ENCODE data around the gene SPSB3. TPM values are rescaled to one million over a fixed set of nuclear protein-coding genes. Genes with fewer than 3 reads are reported as not detected.

Gene SPSB3
- total and polyA plus RNA-seq, 4 donors = 27.7 to 60.5 (median 37.8) TPM

- TF ChIP-seq ATF3 (IDR thresholded peaks at IDR 0.05) (no peak), HNF4G (IDR thresholded peaks at IDR 0.05) (no peak)
Measured at GRCh38 chr16:1812732-1813163, 30.4 kb upstream of the SPSB3 start (continued).

- Histone ChIP-seq H3K4me3 (ENCODE audit: low read depth in 1 of 3, low read length in 3 of 3) (no peak overlapping the region), H3K9ac (ENCODE audit: low read depth in 1 of 2, low read length in 2 of 2) (no peak overlapping the region), H3K9me3 (ENCODE audit: control insufficient read depth in 4 of 4, low read length in 3 of 4) (no peaks in the 10 kb centered on the region), H3K27ac (ENCODE audit: low read depth in 1 of 2, low read length in 2 of 2) (no peak overlapping the region), H3K27me3 (ENCODE audit: control insufficient read depth in 4 of 4, insufficient read depth in 4 of 4, low read length in 3 of 4) (no peaks in the 10 kb centered on the region), H3K4me1 (ENCODE audit: control insufficient read depth in 4 of 4, insufficient read depth in 4 of 4, low read length in 3 of 4) (peaks cover 0 to 20% (median 15%) of the 10 kb centered on the region in 4 donors), H3K36me3 (ENCODE audit: control insufficient read depth in 4 of 4, insufficient read depth in 3 of 4, low read depth in 1 of 4, low read length in 3 of 4) (peaks cover 11 to 37% (median 28%) of the 10 kb centered on the region in 4 donors)
- 95% methylated on average over 16 of the region's 16 CpGs for WGBS
- TF ChIP-seq CTCF (IDR thresholded peaks at IDR 0.05; ENCODE audit: low read depth, low read length, missing input control) = no peak
- TF ChIP-seq HNF4G (IDR thresholded peaks at IDR 0.05) = no peak
- no peak for TF ChIP-seq HNF4A (conservative IDR thresholded peaks at IDR 0.05)
- no peak for DNase-seq (ENCODE audit: low spot score)
Measured at GRCh38 chr16:1810536-1810935, 28.2 kb upstream of the SPSB3 start.

GRCh38 chr16:1810106-1810505 lies 27.7 kb upstream of the SPSB3 start:
- Histone ChIP-seq H3K4me1 (ENCODE audit: control insufficient read depth in 4 of 4, insufficient read depth in 4 of 4, low read length in 3 of 4) (peaks cover 0 to 17% (median 12%) of the 10 kb centered on the region in 4 donors), H3K9me3 (ENCODE audit: control insufficient read depth in 4 of 4, low read length in 3 of 4) (no peaks in the 10 kb centered on the region), H3K9ac (ENCODE audit: low read depth in 1 of 2, low read length in 2 of 2) (no peak overlapping the region), H3K4me3 (ENCODE audit: low read depth in 1 of 3, low read length in 3 of 3) (no peak overlapping the region), H3K36me3 (ENCODE audit: control insufficient read depth in 4 of 4, insufficient read depth in 3 of 4, low read depth in 1 of 4, low read length in 3 of 4) (peaks cover 13 to 32% (median 27%) of the 10 kb centered on the region in 4 donors), H3K27me3 (ENCODE audit: control insufficient read depth in 4 of 4, insufficient read depth in 4 of 4, low read length in 3 of 4) (no peaks in the 10 kb centered on the region), H3K27ac (ENCODE audit: low read depth in 1 of 2, low read length in 2 of 2) (no peak overlapping the region)
- no peak for TF ChIP-seq ZBTB33 (IDR thresholded peaks at IDR 0.05)
- TF ChIP-seq YY1 (IDR thresholded peaks at IDR 0.05) = no peak
- 95% methylated on average over 16 of the region's 16 CpGs for WGBS
- DNase-seq (ENCODE audit: low spot score) = no peak

GRCh38 chr16:1809281-1809801 lies 27.0 kb upstream of the SPSB3 start:
- Histone ChIP-seq H3K4me3 (ENCODE audit: low read depth in 1 of 3, low read length in 3 of 3) (no peak overlapping the region), H3K9ac (ENCODE audit: low read depth in 1 of 2, low read length in 2 of 2) (no peak overlapping the region), H3K27me3 (ENCODE audit: control insufficient read depth in 4 of 4, insufficient read depth in 4 of 4, low read length in 3 of 4) (no peaks in the 10 kb centered on the region), H3K36me3 (ENCODE audit: control insufficient read depth in 4 of 4, insufficient read depth in 3 of 4, low read depth in 1 of 4, low read length in 3 of 4) (peaks cover 13 to 29% (median 25%) of the 10 kb centered on the region in 4 donors), H3K4me1 (ENCODE audit: control insufficient read depth in 4 of 4, insufficient read depth in 4 of 4, low read length in 3 of 4) (peaks cover 0 to 17% (median 11%) of the 10 kb centered on the region in 4 donors), H3K27ac (ENCODE audit: low read depth in 1 of 2, low read length in 2 of 2) (no peak overlapping the region), H3K9me3 (ENCODE audit: control insufficient read depth in 4 of 4, low read length in 3 of 4) (no peaks in the 10 kb centered on the region)
- 70% methylated on average over 28 of the region's 28 CpGs for WGBS
- no peak for DNase-seq (ENCODE audit: low spot score)
- no peak for TF ChIP-seq YY1 (IDR thresholded peaks at IDR 0.05)
- TF ChIP-seq CTCF (IDR thresholded peaks at IDR 0.05; ENCODE audit: low read depth, low read length, missing input control) = no peak
- TF ChIP-seq RAD21 (IDR thresholded peaks at IDR 0.05) = no peak
- TF ChIP-seq EGR1 (IDR thresholded peaks at IDR 0.05; ENCODE audit: low read depth in 2 of 2) = no peak
- TF ChIP-seq ZBTB33 (IDR thresholded peaks at IDR 0.05) = no peak
- no peak for TF ChIP-seq FOXA1 (IDR thresholded peaks at IDR 0.05)
- TF ChIP-seq NR2F2 (IDR thresholded peaks at IDR 0.05) = no peak
- no peak for TF ChIP-seq GABPA (IDR thresholded peaks at IDR 0.05 in 1 of 2, conservative IDR thresholded peaks at IDR 0.05 in 1 of 2)
- TF ChIP-seq TAF1 (conservative IDR thresholded peaks at IDR 0.05) = no peak

Measured in liver (tissue), 9 donors.